ENCODE results near the gene DAGLB. TPM values are rescaled to one million over a fixed set of nuclear protein-coding genes. Genes with fewer than 3 reads are reported as not detected.
A peak's percentile ranks its signal among the peaks of the same experiment; 100 is the strongest.

The DAGLB gene
- total RNA-seq, 1 experiment from 2014 or later: 33.6 TPM

GRCh38 chr7:6394114-6394513 lies 53.6 kb downstream of the DAGLB start (continued):
- TF ChIP-seq ZNF281 (CRISPR knock-in tag; IDR thresholded peaks at IDR 0.05) (no peak), SMAD3 (CRISPR knock-in tag; IDR thresholded peaks at IDR 0.05; ENCODE audit: borderline replicate concordance) (no peak), ESRRA (CRISPR knock-in tag; IDR thresholded peaks at IDR 0.05; ENCODE audit: borderline replicate concordance) (no peak), AFF4 (CRISPR knock-in tag; IDR thresholded peaks at IDR 0.05; ENCODE audit: borderline replicate concordance) (no peak), ELF4 (CRISPR knock-in tag; IDR thresholded peaks at IDR 0.05; ENCODE audit: low read depth) (no peak), ETV6 (CRISPR knock-in tag; IDR thresholded peaks at IDR 0.05) (no peak), HMGXB4 (CRISPR knock-in tag; IDR thresholded peaks at IDR 0.05) (no peak), E2F5 (CRISPR knock-in tag; IDR thresholded peaks at IDR 0.05) (no peak), JUN (CRISPR knock-in tag; IDR thresholded peaks at IDR 0.05) (no peak), ZNF121 (CRISPR knock-in tag; IDR thresholded peaks at IDR 0.05) (no peak)
- TF ChIP-seq, protein P1, sequence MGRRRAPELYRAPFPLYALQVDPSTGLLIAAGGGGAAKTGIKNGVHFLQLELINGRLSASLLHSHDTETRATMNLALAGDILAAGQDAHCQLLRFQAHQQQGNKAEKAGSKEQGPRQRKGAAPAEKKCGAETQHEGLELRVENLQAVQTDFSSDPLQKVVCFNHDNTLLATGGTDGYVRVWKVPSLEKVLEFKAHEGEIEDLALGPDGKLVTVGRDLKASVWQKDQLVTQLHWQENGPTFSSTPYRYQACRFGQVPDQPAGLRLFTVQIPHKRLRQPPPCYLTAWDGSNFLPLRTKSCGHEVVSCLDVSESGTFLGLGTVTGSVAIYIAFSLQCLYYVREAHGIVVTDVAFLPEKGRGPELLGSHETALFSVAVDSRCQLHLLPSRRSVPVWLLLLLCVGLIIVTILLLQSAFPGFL (CRISPR knock-in tag; IDR thresholded peaks at IDR 0.05; ENCODE audit: borderline replicate concordance): no peak
- TF ChIP-seq, protein P2, sequence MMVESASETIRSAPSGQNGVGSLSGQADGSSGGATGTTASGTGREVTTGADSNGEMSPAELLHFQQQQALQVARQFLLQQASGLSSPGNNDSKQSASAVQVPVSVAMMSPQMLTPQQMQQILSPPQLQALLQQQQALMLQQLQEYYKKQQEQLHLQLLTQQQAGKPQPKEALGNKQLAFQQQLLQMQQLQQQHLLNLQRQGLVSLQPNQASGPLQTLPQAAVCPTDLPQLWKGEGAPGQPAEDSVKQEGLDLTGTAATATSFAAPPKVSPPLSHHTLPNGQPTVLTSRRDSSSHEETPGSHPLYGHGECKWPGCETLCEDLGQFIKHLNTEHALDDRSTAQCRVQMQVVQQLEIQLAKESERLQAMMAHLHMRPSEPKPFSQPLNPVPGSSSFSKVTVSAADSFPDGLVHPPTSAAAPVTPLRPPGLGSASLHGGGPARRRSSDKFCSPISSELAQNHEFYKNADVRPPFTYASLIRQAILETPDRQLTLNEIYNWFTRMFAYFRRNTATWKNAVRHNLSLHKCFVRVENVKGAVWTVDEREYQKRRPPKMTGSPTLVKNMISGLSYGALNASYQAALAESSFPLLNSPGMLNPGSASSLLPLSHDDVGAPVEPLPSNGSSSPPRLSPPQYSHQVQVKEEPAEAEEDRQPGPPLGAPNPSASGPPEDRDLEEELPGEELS (CRISPR knock-in tag; IDR thresholded peaks at IDR 0.05): no peak

GRCh38 chr7:6393667-6394056 lies 54.1 kb downstream of the DAGLB start:
- H3K27ac Mint-ChIP-seq: peak overlapping the region; percentile 88; the same call in 1 of the 2 replicates
- DNase-seq (ENCODE audit: low spot score) (no peak), ATAC-seq (no peak)
- peaks cover 21% of the 10 kb centered on the region for H3K4me1 Mint-ChIP-seq
- CTCF ChIA-PET: no interaction called here
- H3K4me3 Mint-ChIP-seq: no peak overlapping the region
- no peak for TF ChIP-seq OVOL2 (CRISPR knock-in tag; IDR thresholded peaks at IDR 0.05; ENCODE audit: borderline replicate concordance)
- TF ChIP-seq, protein P3, sequence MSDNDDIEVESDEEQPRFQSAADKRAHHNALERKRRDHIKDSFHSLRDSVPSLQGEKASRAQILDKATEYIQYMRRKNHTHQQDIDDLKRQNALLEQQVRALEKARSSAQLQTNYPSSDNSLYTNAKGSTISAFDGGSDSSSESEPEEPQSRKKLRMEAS (CRISPR knock-in tag; IDR thresholded peaks at IDR 0.05): no peak
- H3K36me3 Mint-ChIP-seq: peaks cover 52% of the 10 kb centered on the region
- no peaks in the 10 kb centered on the region for H3K27me3 Mint-ChIP-seq (ENCODE audit: low read depth)
- POLR2A ChIA-PET: no interaction called here
- H3K9me3 Mint-ChIP-seq: no peaks in the 10 kb centered on the region
